ENCODE results near the gene LPP.

- no peak for TF ChIP-seq CTCF (IDR thresholded peaks at IDR 0.05)
- no peak for TF ChIP-seq POLR2A (IDR thresholded peaks at IDR 0.05)
Observed at GRCh38 chr3:188567478-188568195, 413.7 kb downstream of the LPP start.

All from right lobe of liver (tissue), 4 donors.